Kidney epithelial cell (primary cell): Measurements from ENCODE around the gene BRWD1. TPM values are rescaled to one million over a fixed set of nuclear protein-coding genes. Genes with fewer than 3 reads are reported as not detected.

Source experiments
- DNase-seq: peaks from one replicate; pipeline ENCODE4 v3.0.0-alpha.2; 2010; ENCODE audit warnings: low read depth
- H3K27me3 ChIP-seq: 2 replicates; pipeline ENCODE4 v1.6.0; 2011; ENCODE audit warnings: low read length; ENCODE audit not compliant: control insufficient read depth, insufficient read depth
- H3K36me3 ChIP-seq: 2 replicates; pipeline ENCODE4 v1.5.1; 2011; ENCODE audit warnings: low read length; ENCODE audit not compliant: control insufficient read depth, insufficient read depth
- H3K4me3 ChIP-seq: 2 replicates; pipeline ENCODE4 v1.5.1; 2011; ENCODE audit warnings: low read depth, mild to moderate bottlenecking, control low read depth, low read length
- total RNA-seq: library from RNA; depleted of rRNA; stranded (reverse); fragments of >200 nt; gene quantifications from 2 replicates; pipeline ENCODE4 v1.2.3, GENCODE V29; 2015
- TF ChIP-seq, protein P1 (sequence below): IDR thresholded peaks from 2 replicates; pipeline ENCODE4 v1.5.1; 2011; ENCODE audit warnings: mild to moderate bottlenecking, moderate library complexity, low read length, control low read depth, inconsistent platforms; ENCODE audit not compliant: insufficient read depth, poor library complexity, severe bottlenecking

Gene BRWD1
- total RNA-seq, 1 donor from 2014 or later: 26.3 TPM

DNA sequence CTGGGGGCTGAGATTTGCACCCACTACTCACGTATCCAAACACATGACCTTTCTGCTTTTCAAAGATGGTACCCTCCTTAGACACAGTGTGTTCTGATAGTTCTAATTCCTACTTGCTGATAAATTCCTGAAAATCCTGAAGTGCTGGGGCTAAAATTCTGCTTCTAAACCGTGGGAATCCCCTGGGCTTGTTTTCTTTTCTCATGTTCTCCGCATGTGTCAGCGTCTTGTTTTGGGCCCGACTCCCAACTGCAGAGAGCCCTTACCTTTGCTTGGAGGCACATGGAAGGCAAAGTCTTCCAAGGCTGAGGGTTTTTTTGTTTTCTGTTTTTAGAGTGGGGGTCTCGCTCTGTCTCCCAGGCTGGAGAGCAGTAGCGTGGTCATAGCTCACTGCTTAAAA is 157.4 kb downstream of the BRWD1 start:
- TF ChIP-seq, protein P1, sequence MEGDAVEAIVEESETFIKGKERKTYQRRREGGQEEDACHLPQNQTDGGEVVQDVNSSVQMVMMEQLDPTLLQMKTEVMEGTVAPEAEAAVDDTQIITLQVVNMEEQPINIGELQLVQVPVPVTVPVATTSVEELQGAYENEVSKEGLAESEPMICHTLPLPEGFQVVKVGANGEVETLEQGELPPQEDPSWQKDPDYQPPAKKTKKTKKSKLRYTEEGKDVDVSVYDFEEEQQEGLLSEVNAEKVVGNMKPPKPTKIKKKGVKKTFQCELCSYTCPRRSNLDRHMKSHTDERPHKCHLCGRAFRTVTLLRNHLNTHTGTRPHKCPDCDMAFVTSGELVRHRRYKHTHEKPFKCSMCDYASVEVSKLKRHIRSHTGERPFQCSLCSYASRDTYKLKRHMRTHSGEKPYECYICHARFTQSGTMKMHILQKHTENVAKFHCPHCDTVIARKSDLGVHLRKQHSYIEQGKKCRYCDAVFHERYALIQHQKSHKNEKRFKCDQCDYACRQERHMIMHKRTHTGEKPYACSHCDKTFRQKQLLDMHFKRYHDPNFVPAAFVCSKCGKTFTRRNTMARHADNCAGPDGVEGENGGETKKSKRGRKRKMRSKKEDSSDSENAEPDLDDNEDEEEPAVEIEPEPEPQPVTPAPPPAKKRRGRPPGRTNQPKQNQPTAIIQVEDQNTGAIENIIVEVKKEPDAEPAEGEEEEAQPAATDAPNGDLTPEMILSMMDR: no peak
- H3K36me3 ChIP-seq: no peaks in the 10 kb centered on the region
- H3K27me3 ChIP-seq: no peaks in the 10 kb centered on the region
- H3K4me3 ChIP-seq: no peak overlapping the region
- DNase-seq: no peak

DNA sequence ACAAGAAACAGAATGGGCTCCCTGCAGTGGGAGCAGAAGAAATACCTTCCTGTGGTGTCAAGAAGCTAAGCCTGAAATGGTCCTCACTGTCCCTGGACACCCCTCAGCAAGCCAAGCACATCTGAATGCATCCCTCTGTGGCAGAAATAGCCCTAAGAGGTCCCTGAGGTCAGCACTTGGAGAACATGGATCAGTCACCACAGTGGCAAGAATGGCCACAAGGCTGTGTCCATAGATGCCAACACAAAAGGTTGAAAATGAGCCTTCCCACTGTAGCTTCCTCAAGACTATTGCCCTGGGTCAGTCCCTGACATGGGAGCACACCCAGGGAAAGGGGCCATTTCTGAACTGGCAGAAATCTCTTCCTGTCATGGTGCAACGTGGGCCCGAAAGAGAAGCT is 157.9 kb downstream of the BRWD1 start:
- Histone ChIP-seq H3K27me3 (no peaks in the 10 kb centered on the region), H3K4me3 (no peak overlapping the region), H3K36me3 (no peaks in the 10 kb centered on the region)
- TF ChIP-seq, protein P1: no peak
- DNase-seq: no peak

DNA sequence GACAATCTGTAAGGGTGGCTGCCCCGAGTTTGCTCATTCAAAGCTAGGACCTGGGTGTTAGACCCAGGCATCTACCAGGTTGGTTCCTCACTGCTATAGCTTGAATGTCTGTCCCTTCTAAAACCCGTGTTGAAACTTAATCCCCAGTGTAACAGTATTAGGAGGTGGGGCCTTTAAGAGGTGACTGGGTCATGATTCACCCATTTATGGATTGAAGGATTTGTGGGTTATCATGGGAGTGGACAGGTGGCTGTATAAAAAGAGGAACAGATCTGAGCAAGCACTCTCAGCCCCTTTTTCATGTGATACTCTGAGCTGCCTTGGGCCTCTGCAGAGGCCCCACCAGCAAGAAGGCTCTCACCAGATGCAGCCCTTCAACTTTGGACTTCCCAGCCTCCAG is 159.6 kb downstream of the BRWD1 start:
- TF ChIP-seq, protein P1: no peak
- DNase-seq: no peak

DNA sequence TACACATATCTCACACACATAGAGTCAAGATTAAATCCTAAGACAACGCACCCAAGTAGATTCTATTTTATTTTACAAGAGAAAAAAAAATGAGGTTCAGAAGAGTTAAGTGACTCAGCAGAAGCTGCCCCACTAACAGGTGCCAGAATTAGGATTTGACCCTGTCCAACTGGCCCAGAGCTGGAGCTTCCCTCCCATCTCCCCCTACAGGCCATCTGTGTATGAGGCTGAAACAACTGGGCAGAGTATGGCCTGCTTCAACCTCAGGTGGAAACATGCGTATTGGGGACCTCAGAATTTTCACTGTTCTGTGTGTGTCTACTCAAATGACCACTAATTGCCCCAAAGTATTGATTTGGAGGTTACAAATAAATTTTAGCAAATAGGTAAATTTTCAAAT is 160.1 kb downstream of the BRWD1 start:
- Histone ChIP-seq H3K27me3 (no peaks in the 10 kb centered on the region), H3K4me3 (no peak overlapping the region), H3K36me3 (no peaks in the 10 kb centered on the region)
- TF ChIP-seq, protein P1: peak; percentile 45
- DNase-seq: no peak

More for the DNA sequence above, 159.6 kb downstream of the BRWD1 start:
- no peaks in the 10 kb centered on the region for H3K36me3 ChIP-seq
- no peaks in the 10 kb centered on the region for H3K27me3 ChIP-seq
- H3K4me3 ChIP-seq: no peak overlapping the region

DNA sequence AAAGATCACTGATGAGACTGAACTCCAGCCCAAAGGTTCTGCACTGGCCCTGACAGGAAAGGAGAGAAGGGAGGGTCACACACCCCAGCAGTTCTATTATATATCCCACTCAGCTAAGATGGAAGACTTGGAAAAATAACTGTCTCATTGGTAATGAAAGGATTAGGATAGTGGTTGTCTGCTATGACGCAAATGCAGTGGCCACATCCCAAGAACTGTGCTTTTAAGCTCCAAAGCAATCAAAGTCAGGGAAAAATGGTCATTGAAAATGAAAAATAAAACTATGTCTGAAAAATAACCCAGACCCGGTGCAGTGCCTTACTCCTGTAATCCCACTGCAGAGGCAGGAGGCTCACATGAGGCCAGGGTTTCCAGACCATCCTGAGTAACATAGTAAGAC is 161.2 kb downstream of the BRWD1 start:
- no peak overlapping the region for H3K4me3 ChIP-seq
- TF ChIP-seq, protein P1: no peak
- no peaks in the 10 kb centered on the region for H3K36me3 ChIP-seq
- DNase-seq: no peak
- H3K27me3 ChIP-seq: no peaks in the 10 kb centered on the region

DNA sequence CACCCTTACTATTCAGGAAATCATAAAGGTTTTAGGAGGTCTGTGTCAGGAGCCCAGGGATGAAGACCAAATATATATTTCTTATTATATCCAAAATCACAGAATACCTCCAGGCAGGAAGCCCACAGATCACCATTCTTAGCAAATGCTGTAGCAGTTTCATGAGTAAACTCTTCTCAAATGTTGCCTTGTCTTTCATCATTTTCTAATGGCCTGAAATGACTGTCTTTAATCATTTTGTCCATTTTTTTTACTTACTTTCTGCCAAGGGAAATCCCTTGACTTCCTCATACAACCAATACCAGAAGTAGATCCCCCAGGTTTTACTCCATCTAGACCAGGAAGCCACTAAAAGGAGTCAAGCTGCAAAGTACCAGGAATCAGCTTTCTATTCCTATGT is 162.6 kb downstream of the BRWD1 start:
- Histone ChIP-seq H3K36me3 (no peaks in the 10 kb centered on the region), H3K4me3 (no peak overlapping the region), H3K27me3 (no peaks in the 10 kb centered on the region)
- no peak for DNase-seq
- TF ChIP-seq, protein P1: no peak
